Stimulated activated CD8-positive, alpha-beta memory T cell treated with anti-CD3 and anti-CD28 coated beads, Interleukin-7, amount 100 ng/mL, for 1 hour (primary cell): ENCODE measurements around the gene ADAMTS1.

ENCODE experiments used
- DNase-seq, 2 donors: peaks; one replicate each; pipeline ENCODE4 v3.0.0-alpha.2; 2020; ENCODE audit warnings: low read depth in 2 of 2

The ADAMTS1 gene

DNA sequence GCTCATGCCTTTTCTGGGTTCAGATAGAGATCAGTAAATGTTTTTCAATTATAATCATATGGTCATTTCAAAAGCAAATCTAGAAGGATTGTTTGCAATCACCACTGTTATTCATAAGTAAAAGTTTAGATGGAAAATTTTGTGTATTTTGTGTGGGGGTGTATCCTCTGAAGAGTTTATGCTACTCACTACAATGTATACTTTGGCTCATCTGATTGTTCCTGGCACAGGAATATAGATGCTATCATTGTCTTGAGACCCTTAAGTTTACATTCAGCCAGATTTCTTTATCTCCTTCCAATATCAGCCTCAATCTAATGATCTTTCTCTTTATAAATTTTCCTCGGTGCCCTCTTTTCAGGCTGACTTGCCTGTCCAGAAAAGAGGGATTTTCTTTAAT lies 33.0 kb downstream of the ADAMTS1 start:
- no peak for DNase-seq

DNA sequence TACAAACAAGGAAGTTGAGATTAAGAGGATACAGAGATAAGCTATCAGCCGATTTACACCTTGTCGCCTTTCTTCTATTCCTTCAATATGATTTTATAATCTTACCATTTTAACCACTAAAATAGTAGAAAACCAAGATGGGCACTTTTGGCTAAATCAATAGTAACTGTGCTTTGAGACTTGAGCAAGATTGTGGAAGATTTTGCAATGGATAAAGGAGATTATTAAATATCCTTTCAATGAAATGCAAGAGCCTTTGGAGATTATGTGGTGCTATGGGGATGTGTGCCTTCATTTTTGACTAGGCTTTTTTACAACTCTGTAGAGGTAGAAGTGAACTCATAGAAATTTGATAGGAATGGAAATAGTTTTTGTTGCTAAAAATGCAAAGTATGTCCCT lies 33.7 kb downstream of the ADAMTS1 start:
- no peak for DNase-seq

DNA sequence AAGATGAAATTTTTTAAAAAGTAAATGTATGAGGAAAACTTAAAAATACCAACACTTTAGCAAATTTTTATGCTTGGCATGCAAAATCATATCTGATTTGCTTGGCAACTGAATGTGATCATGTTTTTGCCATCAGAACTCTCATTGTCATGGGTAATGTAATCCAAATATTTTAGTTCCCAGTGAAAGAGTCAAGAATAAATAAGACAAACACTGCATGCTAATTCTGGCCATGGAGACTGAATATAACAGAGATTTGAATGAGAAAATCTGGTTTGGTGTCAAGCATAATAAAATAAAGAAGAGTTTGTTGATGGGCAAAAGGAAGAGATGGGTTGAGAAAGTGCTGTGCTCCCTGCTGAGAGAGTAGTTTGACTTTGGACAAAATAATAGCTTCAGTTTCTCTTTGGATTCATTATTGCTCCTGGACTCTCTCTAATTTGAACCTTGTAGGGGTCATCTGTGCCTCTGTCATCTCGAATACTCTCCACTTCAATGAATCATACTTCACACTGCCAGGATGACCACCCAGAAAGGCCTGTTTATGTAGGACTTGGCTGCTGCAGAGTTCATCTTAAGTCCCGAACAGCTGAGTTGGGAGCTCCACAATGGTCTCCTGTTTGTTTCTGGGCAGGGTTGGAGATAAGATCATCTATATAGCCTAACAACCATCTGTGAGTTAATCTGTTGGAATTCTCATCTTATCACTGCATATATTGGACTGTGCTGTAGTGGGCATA lies 34.4 kb downstream of the ADAMTS1 start:
- no peak for DNase-seq

DNA sequence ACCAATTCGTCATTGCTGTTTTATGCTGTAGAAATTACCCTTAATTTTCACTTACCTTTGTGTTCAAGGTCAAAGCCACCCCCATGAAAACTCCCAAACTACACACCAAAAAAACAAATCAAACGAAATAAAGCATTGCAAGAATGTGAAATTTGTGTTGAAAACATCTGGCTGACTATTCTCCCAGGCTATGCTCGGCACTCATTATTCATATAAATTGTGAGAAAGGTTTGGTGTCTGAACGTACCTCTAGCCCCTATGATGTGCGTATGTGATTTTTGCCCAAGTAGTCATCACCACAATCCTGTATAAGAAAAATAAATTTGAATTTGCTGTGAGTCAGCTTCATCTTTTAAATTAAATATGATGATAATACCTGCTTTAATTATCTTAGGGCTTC lies 34.9 kb downstream of the ADAMTS1 start:
- no peak for DNase-seq

DNA sequence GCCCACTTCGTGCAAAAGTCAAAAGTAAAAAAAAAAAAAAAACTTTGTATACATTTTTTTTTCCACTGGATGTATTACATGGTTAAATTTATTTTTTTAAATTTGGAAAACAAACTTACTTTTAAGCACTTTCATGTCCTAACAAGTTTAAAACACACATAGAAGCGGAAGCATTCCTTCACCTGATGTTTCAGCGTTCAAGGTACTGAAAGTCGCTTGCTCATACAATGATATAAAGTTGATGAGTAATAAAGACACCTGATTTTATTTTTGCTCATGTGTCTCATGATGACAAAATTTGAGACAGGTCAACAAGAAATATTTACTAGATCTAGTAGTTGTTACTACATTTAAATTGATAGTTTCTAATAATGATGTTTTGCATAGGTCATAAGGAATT lies 35.5 kb downstream of the ADAMTS1 start:
- DNase-seq = no peak

DNA sequence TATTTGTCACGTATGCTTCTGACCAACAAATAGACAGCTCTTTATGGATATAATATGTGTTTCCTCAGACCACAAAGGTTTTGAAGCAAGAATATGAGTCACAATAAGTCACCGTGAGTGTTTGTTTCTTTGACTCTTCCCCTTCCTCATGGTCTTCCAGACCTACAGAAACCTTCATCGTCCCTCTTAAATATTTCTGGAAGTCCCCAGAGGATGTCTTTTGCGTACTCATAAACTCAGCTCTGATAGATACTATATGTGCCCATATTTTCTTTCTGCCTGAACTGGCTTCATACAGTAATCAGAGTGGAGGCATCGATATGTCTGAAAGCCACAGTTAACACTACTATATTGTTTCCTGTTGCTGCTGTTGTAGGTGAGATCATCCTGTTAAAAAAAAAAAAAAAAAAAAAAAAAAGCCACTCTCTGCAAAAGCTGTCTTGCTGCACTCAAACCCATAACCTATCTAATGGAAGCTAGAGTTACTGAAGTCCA lies 38.4 kb downstream of the ADAMTS1 start:
- DNase-seq = no peak

DNA sequence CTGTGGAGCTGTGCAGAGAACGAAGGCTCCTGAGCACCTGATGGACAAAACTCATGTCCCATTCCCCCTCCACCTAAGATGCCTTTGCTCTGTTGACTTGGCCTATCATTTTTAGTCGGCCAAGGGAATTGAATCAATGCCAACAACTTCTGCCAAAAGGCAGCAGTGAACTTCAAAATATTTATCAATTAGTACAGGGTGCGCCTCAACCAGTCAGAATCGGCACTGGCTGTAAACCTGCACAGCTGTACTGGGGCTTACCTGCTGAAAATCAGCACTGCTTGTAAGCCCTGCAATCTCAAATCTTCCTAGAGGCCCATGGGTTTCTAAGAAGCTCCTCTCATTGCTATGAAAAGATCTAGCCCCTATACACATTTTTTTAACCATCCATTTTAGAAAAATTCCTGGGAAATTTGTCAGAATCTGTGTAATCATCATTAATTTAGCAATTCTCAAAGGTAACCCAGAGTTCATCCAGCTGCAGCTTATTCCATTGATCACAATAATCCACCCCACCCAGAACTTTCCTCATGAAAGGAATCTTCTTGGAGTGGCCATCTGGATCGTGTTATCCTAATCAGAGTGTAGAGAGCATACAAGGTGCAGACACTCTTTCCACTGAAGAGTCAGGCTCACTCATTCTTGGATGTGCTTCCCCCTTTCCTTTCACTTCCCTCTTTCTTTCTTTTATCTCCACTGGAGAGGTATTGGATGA lies 40.2 kb downstream of the ADAMTS1 start:
- no peak for DNase-seq

DNA sequence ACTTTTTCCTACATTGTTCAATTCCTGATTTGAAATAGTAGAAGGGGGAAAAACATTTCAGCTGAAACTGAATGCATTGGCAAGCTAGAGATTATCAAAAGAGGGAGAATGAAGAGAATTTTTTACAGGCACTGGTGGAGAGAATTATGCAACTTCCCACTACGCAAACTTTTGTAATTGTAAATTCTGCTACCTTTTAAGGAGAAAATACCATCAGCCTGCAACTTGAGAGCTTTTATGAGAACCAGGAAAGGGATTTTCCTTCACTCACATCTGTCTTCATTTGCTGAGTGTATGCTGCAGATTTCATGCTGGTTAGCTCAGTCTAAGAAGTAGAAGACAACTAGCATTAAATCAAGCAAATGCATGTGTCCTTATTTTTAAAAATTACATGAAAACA lies 43.7 kb downstream of the ADAMTS1 start:
- no peak for DNase-seq

DNA sequence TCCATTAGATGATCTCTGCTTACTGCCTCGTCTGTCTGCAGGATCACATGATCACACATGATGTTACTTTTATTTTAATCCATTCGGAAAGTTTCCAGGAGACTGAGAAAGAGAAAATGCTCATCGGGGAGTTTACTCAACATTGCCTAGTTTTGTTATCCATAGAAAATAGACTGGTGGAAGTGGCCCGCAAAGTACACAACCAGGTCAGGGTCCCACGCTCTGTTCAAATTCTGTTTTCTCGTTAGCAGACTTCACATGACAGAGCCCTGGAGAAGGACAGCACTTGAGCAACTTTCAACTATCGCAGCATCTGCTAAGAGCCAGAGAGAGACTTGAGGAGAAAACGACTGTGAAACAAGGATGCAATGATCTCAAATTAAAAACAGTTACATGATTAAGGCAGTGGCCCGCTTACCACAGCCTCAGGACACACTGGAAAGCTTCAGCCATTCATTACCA lies 44.2 kb downstream of the ADAMTS1 start:
- DNase-seq = no peak

DNA sequence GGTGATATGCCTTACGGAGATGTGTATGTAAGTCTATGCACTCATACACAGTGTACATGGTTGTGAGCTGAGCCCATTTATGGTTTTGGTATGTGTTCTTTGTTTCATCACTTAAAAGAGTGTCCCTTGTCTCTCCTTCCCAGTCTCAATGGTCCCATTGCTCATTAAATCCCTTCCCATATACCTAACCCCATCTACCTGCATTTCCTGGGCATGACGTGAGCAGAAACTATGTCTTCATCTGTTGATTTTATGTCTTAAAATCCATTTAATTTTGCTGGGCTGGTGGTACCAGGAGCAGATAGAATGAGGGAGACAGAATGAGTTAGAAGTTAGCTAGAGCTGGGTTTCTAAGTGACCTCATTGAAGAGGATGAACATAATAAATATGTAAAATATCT lies 44.8 kb downstream of the ADAMTS1 start:
- no peak for DNase-seq

DNA sequence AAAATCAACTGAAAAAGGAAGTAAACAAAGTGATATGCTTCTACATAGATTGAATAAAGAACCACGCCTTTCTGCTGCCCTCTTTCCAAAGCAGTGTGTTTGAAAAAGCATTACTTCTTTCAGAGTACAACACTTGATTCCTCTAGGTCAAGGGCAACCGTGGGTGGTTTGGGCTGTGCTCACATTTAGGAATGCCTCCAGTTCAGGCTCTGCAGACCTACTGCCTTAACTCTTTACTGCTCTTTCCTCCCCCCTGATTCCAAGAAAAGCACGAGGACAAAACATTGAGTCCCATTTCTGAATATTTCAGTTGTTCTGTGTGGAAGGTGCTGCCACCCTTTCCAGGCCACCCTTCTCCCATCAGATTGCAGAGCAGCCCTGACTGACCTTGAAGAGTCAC lies 45.2 kb downstream of the ADAMTS1 start:
- no peak for DNase-seq

DNA sequence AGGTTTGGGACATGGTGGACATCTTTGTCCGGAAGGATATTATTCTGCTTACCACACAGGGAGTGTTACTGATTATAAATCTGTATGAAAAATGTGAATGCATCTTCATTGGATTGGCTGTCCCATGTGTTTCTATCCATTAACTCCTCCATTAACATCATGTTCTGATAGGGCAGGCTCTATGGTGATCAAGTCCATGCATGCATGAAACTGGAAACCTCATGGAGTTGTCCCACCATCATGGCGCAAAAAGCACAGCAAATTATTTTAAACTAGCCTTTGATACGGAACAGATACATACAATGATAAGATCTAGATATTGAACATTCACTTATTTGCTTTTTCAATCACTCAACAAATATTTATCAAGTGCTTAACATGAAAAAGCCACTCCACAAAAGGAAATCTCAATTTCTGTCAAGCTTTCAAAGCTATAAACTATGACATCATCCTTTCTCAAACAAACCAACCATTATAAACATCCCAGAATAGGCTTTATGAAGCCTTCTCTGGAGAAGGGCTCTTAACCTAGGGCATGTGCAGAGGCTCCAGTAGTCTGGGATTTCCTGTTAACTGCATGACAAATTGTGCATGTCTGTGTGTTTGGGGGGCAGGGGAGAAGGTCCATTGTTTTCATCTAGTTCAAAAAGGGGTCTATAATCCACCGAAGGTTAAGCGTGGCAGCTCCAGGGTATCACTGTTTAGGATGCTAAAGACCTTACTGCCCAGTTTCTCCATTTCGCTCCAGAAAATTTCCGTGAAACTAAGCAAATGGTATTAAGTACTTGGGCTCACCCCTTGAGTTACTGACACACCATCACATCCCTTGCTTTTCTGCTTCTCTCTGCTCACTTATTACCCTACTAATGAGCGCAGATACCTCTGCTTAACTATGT lies 46.1 kb downstream of the ADAMTS1 start:
- DNase-seq = no peak

DNA sequence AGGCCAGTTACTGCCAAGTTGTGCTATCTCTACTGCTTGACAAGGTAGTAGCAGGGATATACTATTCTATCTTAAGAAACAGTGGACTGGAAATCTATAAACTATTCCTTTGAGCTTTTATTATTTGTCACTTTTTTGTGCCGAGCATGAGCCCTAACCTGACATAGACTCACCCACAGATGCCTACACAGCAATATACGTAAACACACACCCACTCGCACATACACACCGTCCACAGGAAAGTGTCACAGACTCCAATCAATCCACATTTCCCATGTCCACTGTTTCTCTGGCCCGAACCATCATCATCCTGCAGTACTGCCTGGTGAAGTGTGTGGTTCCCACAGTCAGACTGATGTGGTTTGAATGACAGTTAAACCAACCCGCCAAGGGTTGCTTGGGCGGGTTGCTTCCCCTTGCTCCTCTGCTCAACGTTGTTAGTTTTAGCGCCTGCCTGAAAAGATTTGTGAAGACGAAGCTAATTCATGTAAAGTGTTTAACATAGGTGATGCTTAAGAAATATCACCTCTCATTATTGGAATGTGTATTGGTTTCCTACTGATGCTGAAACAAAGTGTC lies 47.2 kb downstream of the ADAMTS1 start:
- no peak for DNase-seq

DNA sequence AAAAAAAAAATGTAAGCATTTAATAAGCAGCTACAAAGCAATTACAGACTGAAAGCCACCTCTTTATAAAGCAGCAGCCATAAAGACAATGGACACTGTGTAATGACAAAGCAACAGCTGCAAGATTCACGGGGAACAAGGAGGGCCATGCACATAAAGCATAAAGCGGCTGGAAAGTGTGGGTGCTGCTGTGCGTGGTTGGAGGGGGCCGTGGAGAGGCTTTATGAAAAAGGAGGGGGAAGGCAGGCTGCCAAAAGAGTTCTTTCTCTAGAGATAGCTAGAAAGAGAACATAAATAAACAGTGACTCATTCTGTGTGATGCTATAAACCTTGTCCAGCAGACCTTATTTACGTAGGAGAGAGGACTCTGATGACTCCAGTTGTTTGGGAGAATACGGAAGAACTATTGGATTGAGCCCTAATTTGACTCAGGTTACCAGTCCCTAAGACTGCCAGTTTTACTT lies 49.3 kb downstream of the ADAMTS1 start:
- DNase-seq = no peak

DNA sequence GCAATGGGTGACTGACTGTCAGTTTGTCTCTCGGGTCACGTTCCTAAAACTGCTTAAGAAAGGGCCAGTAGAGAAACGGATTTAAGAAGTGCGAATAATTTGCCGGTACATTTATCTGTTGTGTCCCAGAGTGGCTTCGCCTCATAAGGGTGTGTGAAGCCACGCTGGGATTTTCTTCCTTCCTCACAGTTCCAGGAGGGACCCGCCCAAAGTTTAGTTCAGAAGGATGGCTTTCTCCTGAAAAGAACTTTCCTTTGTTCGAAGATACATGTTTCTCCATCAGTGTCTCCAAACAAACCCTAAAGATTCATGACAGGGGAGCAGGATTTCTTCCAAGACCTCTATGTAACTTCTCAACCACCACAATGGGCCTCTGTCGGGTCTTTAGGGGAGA lies 49.8 kb downstream of the ADAMTS1 start:
- DNase-seq = no peak

DNA sequence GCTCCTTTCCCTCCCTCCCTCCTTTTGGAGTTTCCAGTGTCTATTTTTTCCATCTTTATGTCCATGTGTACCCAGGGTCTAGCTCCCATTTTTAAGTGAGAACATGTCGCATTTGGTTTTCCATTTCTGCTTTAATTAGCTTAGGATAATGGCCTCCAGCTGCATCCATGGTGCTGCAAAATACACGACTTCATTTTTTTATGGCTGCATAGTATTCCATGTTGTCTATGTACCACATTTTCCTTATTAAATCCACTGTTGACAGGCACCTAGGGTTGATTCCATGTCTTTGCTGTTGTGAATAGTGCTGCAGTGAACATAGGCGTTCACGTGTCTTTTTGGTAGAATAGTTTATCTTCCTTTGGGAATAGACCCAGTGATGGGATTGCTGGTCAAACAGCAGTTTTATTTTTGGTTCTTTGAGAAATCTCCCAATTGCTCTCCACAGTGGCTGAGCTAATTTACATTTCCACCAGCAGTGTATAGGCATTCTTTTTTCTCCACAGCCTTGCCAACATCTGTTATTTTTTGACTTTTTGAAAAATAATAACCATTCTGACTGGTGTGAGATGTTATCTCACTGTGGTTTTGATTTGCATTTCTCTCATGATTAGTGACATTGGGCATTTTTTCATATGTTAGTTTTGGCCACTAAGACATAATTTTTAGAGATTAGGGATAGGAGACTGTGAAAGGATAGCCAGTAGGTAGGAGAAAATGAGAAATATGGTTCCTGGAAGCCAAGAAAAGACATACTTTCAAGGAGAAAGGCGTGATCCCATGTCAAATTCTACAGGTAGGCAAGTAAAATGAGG lies 50.4 kb downstream of the ADAMTS1 start:
- no peak for DNase-seq

DNA sequence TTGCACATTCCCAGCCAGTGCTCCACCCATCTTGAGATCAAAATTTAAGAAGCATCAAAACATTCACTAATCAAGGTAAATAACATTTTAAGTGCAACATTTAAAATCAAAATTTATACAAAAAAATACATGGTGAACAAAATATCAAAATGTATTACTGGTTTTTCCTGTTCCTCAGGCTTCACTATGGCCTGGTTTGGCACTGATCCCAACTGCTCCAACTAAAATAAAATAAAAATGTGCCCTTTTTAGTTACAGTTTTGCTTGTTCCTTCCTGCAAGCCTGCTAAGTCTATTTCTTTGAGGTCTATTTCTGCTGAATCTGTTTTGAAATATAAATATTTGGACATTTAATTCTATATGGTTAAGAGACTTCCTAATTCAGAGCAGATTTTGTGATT lies 54.9 kb downstream of the ADAMTS1 start:
- no peak for DNase-seq

DNA sequence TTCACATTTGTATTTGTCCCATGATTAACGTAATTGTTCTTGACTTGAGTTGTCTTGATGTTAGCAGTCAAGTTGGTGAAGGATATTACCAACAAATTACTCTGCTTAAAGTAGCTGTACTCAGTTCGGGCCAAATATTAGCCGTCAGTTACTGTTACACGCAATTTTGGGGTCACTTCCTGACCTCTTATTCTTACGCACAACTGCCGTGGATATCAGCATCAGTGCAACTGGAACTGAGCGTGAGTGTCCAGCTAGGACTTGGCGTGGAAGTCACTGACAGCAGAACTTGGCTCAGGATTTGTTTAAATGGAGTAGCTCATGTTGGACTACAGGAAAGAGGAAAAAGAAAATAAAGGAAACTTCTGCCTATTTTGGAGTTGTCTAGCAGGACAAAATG lies 56.4 kb downstream of the ADAMTS1 start:
- no peak for DNase-seq
